Type B pancreatic cell (in vitro differentiated cells): ENCODE measurements around the gene GALE. TPM values are rescaled to one million over a fixed set of nuclear protein-coding genes. Genes with fewer than 3 reads are reported as not detected.

ENCODE experiments used
- DNase-seq: peaks from one replicate; pipeline ENCODE4 v3.0.0; 2021; ENCODE audit warnings: mixed read lengths; ENCODE audit not compliant: unreplicated experiment; ENCODE audit errors: extremely low spot score
- H3K27ac Mint-ChIP-seq: 2 replicates; pipeline ENCODE4 v1.8.0; 2021; ENCODE audit warnings: mild to moderate bottlenecking, mixed read lengths
- H3K27me3 Mint-ChIP-seq: 2 replicates; pipeline ENCODE4 v1.8.0; 2021; ENCODE audit warnings: mixed read lengths
- H3K36me3 Mint-ChIP-seq: 2 replicates; pipeline ENCODE4 v1.8.0; 2021; ENCODE audit warnings: mixed read lengths
- H3K4me1 Mint-ChIP-seq: one replicate; pipeline ENCODE4 v1.8.0; 2021; ENCODE audit warnings: mixed read lengths; ENCODE audit not compliant: unreplicated experiment
- H3K4me3 Mint-ChIP-seq: 2 replicates; pipeline ENCODE4 v1.8.0; 2021; ENCODE audit warnings: mild to moderate bottlenecking, mixed read lengths
- H3K9me3 Mint-ChIP-seq: 2 replicates; pipeline ENCODE4 v1.8.0; 2021; ENCODE audit warnings: mixed read lengths
- CTCF ChIP-seq: fragments of 200-600 bp; sonication (generic); conservative IDR thresholded peaks from 2 replicates; pipeline ENCODE4 v1.5.0; 2021; ENCODE audit warnings: antibody characterized with exemption, mild to moderate bottlenecking
- total RNA-seq: library from RNA; stranded (reverse); gene quantifications from 2 replicates; pipeline ENCODE4 v1.2.1, GENCODE V29; 2021; ENCODE audit warnings: low replicate concordance

GALE gene
- total RNA-seq, 1 donor from 2014 or later, result 39.0 TPM

DNA sequence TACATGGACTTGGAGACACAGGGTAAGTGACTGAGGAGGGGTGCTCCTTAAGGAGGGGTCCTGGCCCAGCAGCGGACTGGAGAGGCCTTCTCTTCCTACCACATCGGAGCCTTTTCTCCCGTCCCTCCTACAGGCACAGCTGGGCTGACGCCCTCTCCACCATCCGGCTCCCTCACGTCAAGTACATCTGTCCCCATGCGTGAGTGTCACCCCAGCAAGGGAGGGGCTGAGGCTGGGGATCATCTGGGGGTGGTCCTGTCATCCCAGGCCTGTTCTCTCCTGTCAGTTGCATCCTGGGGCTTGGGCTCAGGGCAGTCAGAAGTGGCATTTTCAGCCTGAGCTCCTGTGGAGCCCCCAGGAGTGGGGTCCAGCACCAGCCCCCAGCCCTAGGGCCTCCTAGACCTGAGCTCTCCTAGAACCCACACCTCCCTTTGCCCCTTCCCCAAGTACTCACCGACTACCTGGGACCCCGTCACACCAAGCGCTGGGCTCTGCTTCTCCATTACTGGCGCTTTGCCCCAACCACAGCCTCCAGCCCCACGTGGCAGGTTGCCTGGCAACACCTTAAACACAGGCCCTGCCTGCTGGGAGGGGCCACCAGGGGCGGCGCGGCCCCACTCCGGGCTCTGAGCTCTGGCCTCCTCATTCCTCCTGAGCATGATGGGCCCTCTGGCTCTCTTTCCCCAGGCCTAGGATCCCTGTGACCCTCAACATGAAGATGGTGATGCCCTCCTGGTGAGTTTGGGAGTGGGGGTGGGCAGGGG, 7.4 kb downstream of the GALE start:
- TF ChIP-seq CTCF, result no peak
- DNase-seq, result no peak
- no peaks in the 10 kb centered on the region for H3K27me3 Mint-ChIP-seq
- no peak overlapping the region for H3K27ac Mint-ChIP-seq
- peak overlapping the region; percentile 67 for H3K4me3 Mint-ChIP-seq
- H3K36me3 Mint-ChIP-seq, result no peaks in the 10 kb centered on the region
- H3K4me1 Mint-ChIP-seq, result peaks cover 6% of the 10 kb centered on the region
- no peaks in the 10 kb centered on the region for H3K9me3 Mint-ChIP-seq

GRCh38 chr1:23792151-23792945, 8.2 kb downstream of the GALE start:
- Mint-ChIP-seq H3K36me3 (peaks cover 3% of the 10 kb centered on the region), H3K27ac (peak overlapping the region; percentile 94), H3K27me3 (no peaks in the 10 kb centered on the region), H3K4me1 (peaks cover 6% of the 10 kb centered on the region), H3K9me3 (no peaks in the 10 kb centered on the region), H3K4me3 (peak overlapping the region; percentile 99)
- no peak for TF ChIP-seq CTCF
- DNase-seq, result no peak

- peak overlapping the region; percentile 94 for H3K27ac Mint-ChIP-seq
- H3K36me3 Mint-ChIP-seq, result peaks cover 11% of the 10 kb centered on the region
- no peaks in the 10 kb centered on the region for H3K9me3 Mint-ChIP-seq
- peak overlapping the region; percentile 99 for H3K4me3 Mint-ChIP-seq
- peaks cover 6% of the 10 kb centered on the region for H3K4me1 Mint-ChIP-seq
- no peak for TF ChIP-seq CTCF
- no peak for DNase-seq
- no peaks in the 10 kb centered on the region for H3K27me3 Mint-ChIP-seq
Observed at GRCh38 chr1:23791516-23792047, 9.0 kb downstream of the GALE start.

- Mint-ChIP-seq H3K9me3 (no peaks in the 10 kb centered on the region), H3K4me3 (peak within 1 kb of the TSS; percentile 99), H3K27ac (peak within 1 kb of the TSS; percentile 94), H3K27me3 (no peaks in the 10 kb centered on the region), H3K36me3 (peaks cover 16% of the 10 kb centered on the region), H3K4me1 (peaks cover 6% of the 10 kb centered on the region)
- TF ChIP-seq CTCF, result no peak
- DNase-seq, result peak; percentile 93
Observed at GRCh38 chr1:23790696-23791515, 9.6 kb downstream of the GALE start, which contains the start of gene LYPLA2. Gene LYPLA2, plus strand, starts transcription at chr1:23791145. Its CDS starts 1,538 bp downstream, at chr1:23792683.

DNA sequence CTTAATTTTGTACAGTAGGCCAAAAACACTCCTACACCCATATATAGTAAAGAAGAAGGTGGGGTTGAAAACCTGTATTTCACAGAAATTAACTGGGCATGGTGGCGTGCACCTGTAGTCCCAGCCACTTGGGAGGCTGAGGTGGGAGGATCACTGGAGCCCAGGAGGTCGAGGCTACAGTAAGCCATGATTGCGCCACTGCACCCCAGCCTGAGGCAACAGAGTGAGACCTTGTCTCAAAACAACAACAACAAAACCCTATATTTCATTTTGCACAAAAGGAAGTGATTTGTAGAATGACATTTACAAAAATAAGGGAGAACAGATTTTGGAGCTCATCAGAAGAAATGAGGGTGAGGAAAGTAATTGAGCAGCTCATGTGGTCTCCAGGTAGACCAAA, 11.9 kb downstream of the GALE start:
- DNase-seq, result no peak
- Mint-ChIP-seq H3K27me3 (no peaks in the 10 kb centered on the region), H3K27ac (no peak overlapping the region), H3K4me3 (peak overlapping the region; percentile 35), H3K9me3 (no peaks in the 10 kb centered on the region), H3K36me3 (peaks cover 24% of the 10 kb centered on the region), H3K4me1 (peaks cover 6% of the 10 kb centered on the region)
- no peak for TF ChIP-seq CTCF
